Endodermal cell (in vitro differentiated cells): Measurements from ENCODE around the gene AQR. TPM values are rescaled to one million over a fixed set of nuclear protein-coding genes. Genes with fewer than 3 reads are reported as not detected.
A peak's percentile ranks its signal among the peaks of the same experiment; 100 is the strongest.

Experiments used
- DNase-seq: peaks from one replicate; pipeline ENCODE4 v3.0.0-alpha.2; 2017
- H3K27ac ChIP-seq: 2 replicates; pipeline ENCODE4 v1.5.1; 2013; ENCODE audit warnings: mild to moderate bottlenecking, low read depth, low read length, moderate library complexity
- H3K27me3 ChIP-seq: 2 replicates; pipeline ENCODE4 v1.6.1; 2013; ENCODE audit warnings: mild to moderate bottlenecking, low read length, moderate library complexity; ENCODE audit not compliant: insufficient read depth, control insufficient read depth, poor library complexity, severe bottlenecking
- H3K36me3 ChIP-seq: 2 replicates; pipeline ENCODE4 v1.7.0; 2013; ENCODE audit warnings: mild to moderate bottlenecking, low read length, moderate library complexity; ENCODE audit not compliant: control insufficient read depth, insufficient read depth
- H3K4me1 ChIP-seq: one replicate; pipeline ENCODE4 v1.7.0; 2013; ENCODE audit warnings: low read length; ENCODE audit not compliant: control insufficient read depth, insufficient read depth
- H3K4me3 ChIP-seq: 2 replicates; pipeline ENCODE4 v1.5.1; 2013; ENCODE audit warnings: mild to moderate bottlenecking, low read length, moderate library complexity
- H3K9ac ChIP-seq: 2 replicates; pipeline ENCODE4 v1.6.1; 2013; ENCODE audit warnings: mild to moderate bottlenecking, low read length, moderate library complexity; ENCODE audit not compliant: poor library complexity, severe bottlenecking; ENCODE audit errors: extremely low read depth
- H3K9me3 ChIP-seq: 2 replicates; pipeline ENCODE4 v1.6.1; 2013; ENCODE audit warnings: mild to moderate bottlenecking, low read length, moderate library complexity; ENCODE audit not compliant: control insufficient read depth
- H3K27ac Mint-ChIP-seq: 2 replicates; pipeline ENCODE4 v1.8.0; 2020; ENCODE audit warnings: mixed read lengths
- H3K27me3 Mint-ChIP-seq: 2 replicates; pipeline ENCODE4 v1.8.0; 2021; ENCODE audit warnings: mild to moderate bottlenecking, mixed read lengths; ENCODE audit not compliant: insufficient read depth
- H3K36me3 Mint-ChIP-seq: 2 replicates; pipeline ENCODE4 v1.8.0; 2020; ENCODE audit warnings: low read depth, mixed read lengths
- H3K4me1 Mint-ChIP-seq: 2 replicates; pipeline ENCODE4 v1.8.0; 2020; ENCODE audit warnings: mixed read lengths
- H3K4me3 Mint-ChIP-seq: 2 replicates; pipeline ENCODE4 v1.8.0; 2020; ENCODE audit warnings: mild to moderate bottlenecking, moderate library complexity, mixed read lengths
- H3K9me3 Mint-ChIP-seq: 2 replicates; pipeline ENCODE4 v1.8.0; 2020; ENCODE audit warnings: mild to moderate bottlenecking, mixed read lengths
- CTCF ChIP-seq: fragments of 200-600 bp; sonication (generic); conservative IDR thresholded peaks from 2 replicates; pipeline ENCODE4 v1.5.0; 2021; ENCODE audit warnings: antibody characterized with exemption, mild to moderate bottlenecking
- WGBS, 2 experiments: methylation state at CpG; one replicate each; pipeline versions ENCODE4 v1.1.5 to v1.1.7; 2013; ENCODE audit warnings: missing lambda C conversion rate in 2 of 2, mixed read lengths in 1 of 2; ENCODE audit not compliant: insufficient coverage in 1 of 2, insufficient read length in 1 of 2; 5-methylcytosine and 5-hydroxymethylcytosine counted together
- total RNA-seq, 2 donors: library from RNA; stranded (reverse); fragmentation: NEBNext Ultra II Directional in 1 of 2; extraction: Animal tissue kit (Norgen Biotek cat#: 25700) in 1 of 2; gene quantifications; 2 replicates in 1 of 2; 3 replicates in 1 of 2; pipeline ENCODE4 v1.2.1, GENCODE V29; 2021

AQR gene
- total RNA-seq, 2 donors from 2014 or later: 48.8 to 49.6 TPM

DNA sequence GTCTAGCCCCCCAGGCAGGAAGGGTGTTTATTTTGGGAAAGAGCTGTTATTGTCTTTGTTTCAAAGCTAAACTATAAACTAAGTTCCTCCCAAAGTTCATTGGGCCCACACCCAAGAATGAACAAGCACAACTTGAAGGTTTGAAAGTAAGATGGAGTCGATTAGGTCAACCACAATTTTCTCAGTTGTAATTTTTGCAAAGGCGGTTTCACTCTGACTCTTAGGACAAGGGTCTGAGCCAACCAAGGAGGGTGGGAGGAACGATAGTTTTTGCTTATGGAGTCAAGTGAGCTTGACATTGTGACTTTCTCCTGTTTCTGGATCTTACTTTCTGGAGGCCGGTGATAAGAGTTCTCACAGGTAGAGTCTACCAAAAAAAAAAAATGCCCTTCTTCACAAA lies 24.3 kb upstream of the AQR start:
- WGBS, 2 experiments: 91 to 100% methylated on average over 4 of the region's 4 CpGs
- no peak for TF ChIP-seq CTCF
- Mint-ChIP-seq H3K4me1 (peaks cover 47% of the 10 kb centered on the region), H3K36me3 (no peaks in the 10 kb centered on the region), H3K27ac (no peak overlapping the region), H3K27me3 (no peaks in the 10 kb centered on the region), H3K9me3 (no peaks in the 10 kb centered on the region), H3K4me3 (no peak overlapping the region)
- no peak overlapping the region for H3K9ac ChIP-seq
- H3K27ac ChIP-seq: no peak overlapping the region
- H3K9me3 ChIP-seq: no peaks in the 10 kb centered on the region
- no peaks in the 10 kb centered on the region for H3K36me3 ChIP-seq
- H3K4me3 ChIP-seq: no peak overlapping the region
- H3K27me3 ChIP-seq: no peaks in the 10 kb centered on the region
- DNase-seq: no peak
- H3K4me1 ChIP-seq: peaks cover 7% of the 10 kb centered on the region

GRCh38 chr15:34993412-34993811 lies 23.9 kb upstream of the AQR start:
- WGBS, 2 experiments: 94 to 97% methylated on average over 5 to 6 of the region's 6 CpGs

DNA sequence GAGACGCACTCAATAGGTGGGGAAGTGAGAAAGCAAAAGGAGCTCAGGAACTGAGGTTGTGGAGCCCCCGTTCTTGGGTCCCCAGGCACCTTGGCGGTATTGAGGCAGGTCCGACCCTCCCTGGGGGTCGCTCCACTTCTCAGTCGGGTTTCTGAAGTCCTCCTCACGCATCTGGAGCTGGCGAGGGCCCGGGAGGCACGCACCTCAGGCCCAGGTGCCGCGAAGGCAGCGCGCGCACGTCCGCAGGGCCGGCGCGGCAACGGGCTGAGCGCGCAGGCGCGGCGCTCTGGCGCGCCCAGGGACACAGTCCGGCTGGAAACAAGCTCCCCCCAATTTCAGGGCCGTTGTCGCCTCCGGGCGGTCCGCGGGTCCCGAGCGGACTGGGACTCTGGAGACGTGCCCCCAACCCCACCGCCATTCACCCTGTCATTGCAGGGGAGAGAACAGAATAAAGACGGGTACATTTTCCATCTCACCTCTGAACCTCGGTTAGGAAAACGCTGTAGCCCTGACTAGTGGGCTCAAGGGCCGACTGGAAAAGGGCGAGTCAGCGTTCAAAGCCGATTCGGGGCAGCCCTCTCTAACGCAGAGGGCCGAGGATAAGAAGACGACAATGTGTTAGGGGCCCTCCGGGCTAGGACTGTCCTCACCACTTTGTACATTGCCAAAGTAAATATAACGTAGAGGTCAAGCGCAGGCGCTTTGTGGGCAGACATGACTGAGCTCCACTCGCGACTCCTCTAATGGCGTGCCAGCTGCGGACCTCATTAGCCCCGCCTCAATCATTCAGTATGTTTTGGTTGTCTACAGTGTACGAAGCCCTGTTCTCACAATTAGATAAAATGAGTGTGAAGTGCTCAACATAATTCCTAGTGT lies 18.7 kb upstream of the AQR start, which contains the start of gene ZNF770:
TSS of gene ZNF770 (minus strand) at position 261 of the 876 bp plus-strand sequence. CDS start 4,853 bp downstream, outside the sequence.
- no peaks in the 10 kb centered on the region for H3K4me1 ChIP-seq
- peak within 1 kb of the TSS; percentile 98 for H3K27ac Mint-ChIP-seq
- peak within 1 kb of the TSS; percentile 94 for H3K4me3 Mint-ChIP-seq
- peaks cover 13% of the 10 kb centered on the region for H3K36me3 Mint-ChIP-seq
- peaks cover 31% of the 10 kb centered on the region for H3K4me1 Mint-ChIP-seq
- no peaks in the 10 kb centered on the region for H3K9me3 ChIP-seq
- WGBS, 2 experiments: 1 to 2% methylated on average over 20 to 60 of the region's 60 CpGs
- no peaks in the 10 kb centered on the region for H3K27me3 Mint-ChIP-seq
- no peak for TF ChIP-seq CTCF
- DNase-seq: peak; percentile 92
- H3K27me3 ChIP-seq: no peaks in the 10 kb centered on the region
- H3K9me3 Mint-ChIP-seq: no peaks in the 10 kb centered on the region
- peak within 1 kb of the TSS; percentile 52 for H3K27ac ChIP-seq
- H3K4me3 ChIP-seq: peak within 1 kb of the TSS; percentile 98
- peak within 1 kb of the TSS; percentile 93 for H3K9ac ChIP-seq
- H3K36me3 ChIP-seq: peaks cover 25% of the 10 kb centered on the region

More at GRCh38 chr15:34993412-34993811, 23.9 kb upstream of the AQR start:
- peaks cover 42% of the 10 kb centered on the region for H3K4me1 Mint-ChIP-seq
- H3K9ac ChIP-seq: no peak overlapping the region
- no peak for TF ChIP-seq CTCF
- H3K4me3 Mint-ChIP-seq: no peak overlapping the region
- H3K27ac ChIP-seq: no peak overlapping the region
- H3K9me3 Mint-ChIP-seq: no peaks in the 10 kb centered on the region
- H3K27ac Mint-ChIP-seq: no peak overlapping the region
- no peaks in the 10 kb centered on the region for H3K36me3 ChIP-seq
- no peak for DNase-seq
- H3K9me3 ChIP-seq: no peaks in the 10 kb centered on the region
- no peaks in the 10 kb centered on the region for H3K27me3 Mint-ChIP-seq
- no peaks in the 10 kb centered on the region for H3K36me3 Mint-ChIP-seq
- H3K27me3 ChIP-seq: no peaks in the 10 kb centered on the region
- H3K4me3 ChIP-seq: no peak overlapping the region
- H3K4me1 ChIP-seq: peaks cover 7% of the 10 kb centered on the region
